SK-N-MC (cell line): ENCODE data around the gene PEX5L.

Experiments
- EZH2 ChIP-seq: fragments of 200-600 bp; sonication (generic); IDR thresholded peaks from one replicate; pipeline ENCODE4 v1.6.1; 2017; ENCODE audit warnings: antibody characterized with exemption
- POLR2AphosphoS5 ChIP-seq: IDR thresholded peaks from 2 replicates; pipeline ENCODE4 v1.6.1; 2012; ENCODE audit warnings: mild to moderate bottlenecking, low read depth, low read length, borderline replicate concordance

GRCh38 chr3:179745716-179746115 lies 291.0 kb downstream of the PEX5L start:
- TF ChIP-seq EZH2 (no peak), POLR2AphosphoS5 (no peak)
